ENCODE results near the gene CBLN2.

Gene CBLN2

DNA sequence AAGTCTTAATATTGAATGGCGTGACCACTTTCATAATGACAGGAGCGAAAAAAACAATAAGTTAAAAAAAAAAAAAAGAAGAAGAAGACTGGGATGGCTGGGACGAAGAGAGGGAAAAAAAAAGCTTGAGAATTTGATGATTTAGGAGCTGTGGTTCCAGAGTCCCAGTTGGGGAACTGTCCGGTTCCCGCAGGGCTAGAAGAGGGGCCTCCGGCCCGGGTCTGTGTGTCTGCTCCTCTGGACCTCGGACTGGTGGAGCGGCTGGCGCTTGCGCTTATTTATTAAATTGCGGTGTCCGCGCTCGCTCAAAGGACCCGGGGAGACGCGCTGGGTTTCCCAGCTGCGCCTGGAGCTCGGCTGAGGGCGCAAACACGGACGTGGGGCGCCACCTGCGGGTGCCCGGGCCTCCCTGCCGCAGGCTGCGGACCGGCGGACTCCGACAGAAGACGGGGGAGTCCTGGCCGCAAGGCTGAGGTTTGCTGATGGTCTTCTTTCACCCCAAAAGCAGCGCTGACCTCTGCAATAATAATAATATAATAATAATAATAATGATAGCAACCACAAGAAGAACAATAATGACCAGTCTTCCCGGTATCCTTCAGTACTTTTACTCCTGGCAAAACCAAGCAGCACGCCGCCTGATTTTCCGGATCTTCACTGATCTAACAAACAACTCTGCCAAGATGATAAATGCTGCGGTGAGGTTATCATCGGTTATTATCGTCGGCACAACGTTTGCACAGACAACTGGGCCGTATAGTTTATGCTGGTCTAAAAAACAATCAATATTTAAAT, at the start of gene CBLN2:
CBLN2 (minus strand) TSS at position 251 of the 795 bp plus-strand sequence. CDS start 2,182 bp downstream, outside the sequence.
- H3K36me3 ChIP-seq (ENCODE audit: insufficient read depth, low read length), result no peaks in the 10 kb centered on the region
- no peaks in the 10 kb centered on the region for H3K79me2 ChIP-seq (ENCODE audit: insufficient read depth, low read length)
- H2AFZ ChIP-seq (ENCODE audit: low read length), result no peak within 1 kb of the TSS
- H3F3A ChIP-seq (ENCODE audit: low read depth), result no peaks in the 10 kb centered on the region
- no peak for TF ChIP-seq EZH2phosphoT487 (IDR thresholded peaks at IDR 0.05; ENCODE audit: borderline replicate concordance)
- TF ChIP-seq, protein P1, sequence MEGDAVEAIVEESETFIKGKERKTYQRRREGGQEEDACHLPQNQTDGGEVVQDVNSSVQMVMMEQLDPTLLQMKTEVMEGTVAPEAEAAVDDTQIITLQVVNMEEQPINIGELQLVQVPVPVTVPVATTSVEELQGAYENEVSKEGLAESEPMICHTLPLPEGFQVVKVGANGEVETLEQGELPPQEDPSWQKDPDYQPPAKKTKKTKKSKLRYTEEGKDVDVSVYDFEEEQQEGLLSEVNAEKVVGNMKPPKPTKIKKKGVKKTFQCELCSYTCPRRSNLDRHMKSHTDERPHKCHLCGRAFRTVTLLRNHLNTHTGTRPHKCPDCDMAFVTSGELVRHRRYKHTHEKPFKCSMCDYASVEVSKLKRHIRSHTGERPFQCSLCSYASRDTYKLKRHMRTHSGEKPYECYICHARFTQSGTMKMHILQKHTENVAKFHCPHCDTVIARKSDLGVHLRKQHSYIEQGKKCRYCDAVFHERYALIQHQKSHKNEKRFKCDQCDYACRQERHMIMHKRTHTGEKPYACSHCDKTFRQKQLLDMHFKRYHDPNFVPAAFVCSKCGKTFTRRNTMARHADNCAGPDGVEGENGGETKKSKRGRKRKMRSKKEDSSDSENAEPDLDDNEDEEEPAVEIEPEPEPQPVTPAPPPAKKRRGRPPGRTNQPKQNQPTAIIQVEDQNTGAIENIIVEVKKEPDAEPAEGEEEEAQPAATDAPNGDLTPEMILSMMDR (conservative IDR thresholded peaks at IDR 0.05; ENCODE audit: low read length), result no peak
- H3K9me3 ChIP-seq (ENCODE audit: insufficient read depth, low read depth, low read length), result no peaks in the 10 kb centered on the region
- H3K27me3 ChIP-seq (ENCODE audit: insufficient read depth, low read length, poor library complexity, severe bottlenecking), result no peaks in the 10 kb centered on the region
- H3K4me2 ChIP-seq (ENCODE audit: low read depth, low read length, poor library complexity, severe bottlenecking), result no peak within 1 kb of the TSS
- H4K20me1 ChIP-seq (ENCODE audit: insufficient read depth, low read length, poor library complexity, severe bottlenecking), result no peaks in the 10 kb centered on the region
- no peak within 1 kb of the TSS for H3K9ac ChIP-seq (ENCODE audit: low read depth, low read length, poor library complexity, severe bottlenecking)
- H3K9me2 ChIP-seq (replicated peaks; ENCODE audit: low read depth, low read length), result no peaks in the 10 kb centered on the region
- H3K4me3 ChIP-seq (ENCODE audit: low read length, poor library complexity, severe bottlenecking), result no peak within 1 kb of the TSS
- H3K4me1 ChIP-seq (ENCODE audit: insufficient read depth, low read length, poor library complexity, severe bottlenecking), result no peaks in the 10 kb centered on the region

DNA sequence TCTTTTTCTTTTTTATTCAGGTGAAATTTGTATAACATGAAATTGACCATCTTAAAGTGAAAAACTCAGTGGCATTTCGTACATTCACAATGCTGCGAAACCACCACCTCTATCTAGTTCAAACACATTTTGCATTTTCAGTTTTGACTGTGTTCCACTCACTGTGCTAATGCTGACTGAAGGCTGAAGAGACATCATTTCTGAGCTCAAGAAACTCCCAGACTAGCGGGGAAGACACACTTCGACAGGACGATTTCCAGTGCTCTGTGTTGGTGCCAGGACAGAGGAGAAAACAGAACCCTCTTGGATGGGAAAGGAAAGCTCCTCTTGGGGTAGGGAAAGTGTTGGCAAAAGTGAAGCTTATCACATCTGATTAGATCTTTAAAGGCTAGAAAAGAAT, 44.2 kb upstream of the CBLN2 start:
- no peak overlapping the region for H3K4me3 ChIP-seq (ENCODE audit: low read length, poor library complexity, severe bottlenecking)
- H3F3A ChIP-seq (ENCODE audit: low read depth), result no peaks in the 10 kb centered on the region
- H2AFZ ChIP-seq (ENCODE audit: low read length), result no peak overlapping the region
- no peaks in the 10 kb centered on the region for H3K79me2 ChIP-seq (ENCODE audit: insufficient read depth, low read length)
- H3K4me2 ChIP-seq (ENCODE audit: low read depth, low read length, poor library complexity, severe bottlenecking), result no peak overlapping the region
- H3K27me3 ChIP-seq (ENCODE audit: insufficient read depth, low read length, poor library complexity, severe bottlenecking), result no peaks in the 10 kb centered on the region
- TF ChIP-seq, protein P1 (conservative IDR thresholded peaks at IDR 0.05; ENCODE audit: low read length), result no peak
- TF ChIP-seq EZH2phosphoT487 (IDR thresholded peaks at IDR 0.05; ENCODE audit: borderline replicate concordance), result no peak
- H3K9me2 ChIP-seq (replicated peaks; ENCODE audit: low read depth, low read length), result no peaks in the 10 kb centered on the region
- no peak overlapping the region for H3K9ac ChIP-seq (ENCODE audit: low read depth, low read length, poor library complexity, severe bottlenecking)
- H3K36me3 ChIP-seq (ENCODE audit: insufficient read depth, low read length), result no peaks in the 10 kb centered on the region
- H3K9me3 ChIP-seq (ENCODE audit: insufficient read depth, low read depth, low read length), result no peaks in the 10 kb centered on the region
- H4K20me1 ChIP-seq (ENCODE audit: insufficient read depth, low read length, poor library complexity, severe bottlenecking), result no peaks in the 10 kb centered on the region
- H3K4me1 ChIP-seq (ENCODE audit: insufficient read depth, low read length, poor library complexity, severe bottlenecking), result no peaks in the 10 kb centered on the region

DNA sequence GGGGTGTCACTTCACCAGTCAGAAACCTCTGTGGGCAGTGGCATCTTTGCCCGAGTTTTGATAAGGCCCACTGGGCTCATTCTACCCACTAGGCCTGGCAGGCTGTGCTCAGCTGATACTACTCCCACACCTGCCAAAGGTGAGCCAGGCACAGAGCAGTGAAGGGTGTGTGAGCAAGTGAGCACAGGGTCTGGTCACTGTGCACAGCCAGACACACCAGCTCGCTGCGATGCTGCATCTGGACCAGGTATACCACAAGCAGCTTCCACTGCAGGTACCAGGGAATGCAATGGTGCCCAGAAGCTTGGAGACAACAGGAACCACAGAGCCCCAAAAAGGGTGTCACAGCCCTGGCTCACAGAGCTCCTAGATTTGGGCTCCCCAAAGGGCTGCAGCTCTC, 40.6 kb upstream of the CBLN2 start:
- no peaks in the 10 kb centered on the region for H3K36me3 ChIP-seq (ENCODE audit: insufficient read depth, low read length)
- no peaks in the 10 kb centered on the region for H3F3A ChIP-seq (ENCODE audit: low read depth)
- TF ChIP-seq, protein P1 (conservative IDR thresholded peaks at IDR 0.05; ENCODE audit: low read length), result no peak
- TF ChIP-seq EZH2phosphoT487 (IDR thresholded peaks at IDR 0.05; ENCODE audit: borderline replicate concordance), result no peak
- H3K27me3 ChIP-seq (ENCODE audit: insufficient read depth, low read length, poor library complexity, severe bottlenecking), result no peaks in the 10 kb centered on the region
- H3K4me2 ChIP-seq (ENCODE audit: low read depth, low read length, poor library complexity, severe bottlenecking), result no peak overlapping the region
- H3K4me1 ChIP-seq (ENCODE audit: insufficient read depth, low read length, poor library complexity, severe bottlenecking), result no peaks in the 10 kb centered on the region
- no peaks in the 10 kb centered on the region for H3K9me3 ChIP-seq (ENCODE audit: insufficient read depth, low read depth, low read length)
- H3K9me2 ChIP-seq (replicated peaks; ENCODE audit: low read depth, low read length), result no peaks in the 10 kb centered on the region
- H4K20me1 ChIP-seq (ENCODE audit: insufficient read depth, low read length, poor library complexity, severe bottlenecking), result no peaks in the 10 kb centered on the region
- no peaks in the 10 kb centered on the region for H3K79me2 ChIP-seq (ENCODE audit: insufficient read depth, low read length)
- H3K9ac ChIP-seq (ENCODE audit: low read depth, low read length, poor library complexity, severe bottlenecking), result no peak overlapping the region
- H3K4me3 ChIP-seq (ENCODE audit: low read length, poor library complexity, severe bottlenecking), result no peak overlapping the region
- no peak overlapping the region for H2AFZ ChIP-seq (ENCODE audit: low read length)
